ENCODE data around the gene PHF2. TPM values are rescaled to one million over a fixed set of nuclear protein-coding genes. Genes with fewer than 3 reads are reported as not detected.

Gene PHF2
- total and polyA plus RNA-seq, 2 of the 4 experiments (the other 2 are of a cell fraction): 5.9 to 9.5 TPM

GRCh38 chr9:93585695-93586094 is 9.3 kb downstream of the PHF2 start:
- no peaks in the 10 kb centered on the region for H3K27me3 ChIP-seq (ENCODE audit: control insufficient read depth, insufficient read depth, low read length)
- H2BK5ac ChIP-seq (ENCODE audit: low read depth, low read length, poor library complexity, severe bottlenecking): no peak overlapping the region
- no peak overlapping the region for H3K14ac ChIP-seq (replicated peaks; ENCODE audit: low read depth, low read length)
- H4K5ac ChIP-seq (ENCODE audit: low read depth, low read length): no peak overlapping the region
- CTCF ChIA-PET: no interaction called here
- no peak overlapping the region for H2BK20ac ChIP-seq (ENCODE audit: low read depth, low read length)
- H3K18ac ChIP-seq (ENCODE audit: low read depth, low read length): no peak overlapping the region
- intact Hi-C loops (cut with micrococcal nuclease) (no loop called here), dilution Hi-C loops (cut with HindIII; ENCODE audit: low sequenced_read_pairs, unreplicated experiment) (no loop called here), in situ Hi-C loops (cut with MboI; ENCODE audit: low sequenced_read_pairs) (no loop called here)
- no peak overlapping the region for H3K4ac ChIP-seq (ENCODE audit: low read depth, low read length)
- no peak overlapping the region for H4K91ac ChIP-seq (ENCODE audit: insufficient read depth, low read depth, low read length)
- peaks cover 11% of the 10 kb centered on the region for H3K4me1 ChIP-seq (ENCODE audit: control insufficient read depth, insufficient read depth, low read length)
- no peak overlapping the region for H3K27ac ChIP-seq (ENCODE audit: insufficient read depth, low read length)
- H3K4me3 ChIP-seq (ENCODE audit: insufficient read depth, low read depth, low read length): no peak overlapping the region
- H3K9me3 ChIP-seq (ENCODE audit: control insufficient read depth, insufficient read depth, low read length): peaks cover 3% of the 10 kb centered on the region; the same call in 1 of the 2 replicates
- no peak overlapping the region for H3K23ac ChIP-seq (ENCODE audit: low read depth, low read length)
- no peak overlapping the region for H2BK120ac ChIP-seq (ENCODE audit: low read depth, low read length)
- H3K4me2 ChIP-seq (ENCODE audit: low read depth, low read length): no peak overlapping the region
- H3K36me3 ChIP-seq (ENCODE audit: control insufficient read depth, insufficient read depth, low read length): no peaks in the 10 kb centered on the region
- no peak overlapping the region for H2AFZ ChIP-seq (replicated peaks; ENCODE audit: low read length, poor library complexity)
- BruUV-seq (replicated peaks): no TSS peak
- DNase-seq (no peak), ATAC-seq (ENCODE audit: low read depth) (no peak)
- peaks cover 25% of the 10 kb centered on the region; the same call in 1 of the 2 replicates for H3K9me1 ChIP-seq (ENCODE audit: insufficient read depth, low read length)
- no peak overlapping the region for H3K9ac ChIP-seq (ENCODE audit: low read depth, low read length)
- POLR2A ChIA-PET (ENCODE audit: unreplicated experiment): no interaction called here
- TF ChIP-seq RCOR1 (IDR thresholded peaks at IDR 0.05; ENCODE audit: insufficient replicate concordance, low read length) (no peak), MAFK (IDR thresholded peaks at IDR 0.05; ENCODE audit: low read depth, low read length) (no peak), CTCF (conservative IDR thresholded peaks at IDR 0.05; ENCODE audit: low read depth, low read length) (no peak), SMC3 (IDR thresholded peaks at IDR 0.05; ENCODE audit: low read depth, low read length) (no peak), RAD21 (IDR thresholded peaks at IDR 0.05; ENCODE audit: low read length) (no peak), USF2 (IDR thresholded peaks at IDR 0.05; ENCODE audit: low read depth, low read length) (no peak), CHD1 (IDR thresholded peaks at IDR 0.05; ENCODE audit: low read depth, low read length) (no peak), NFE2L2 (IDR thresholded peaks at IDR 0.05; ENCODE audit: low read depth, low read length) (no peak), CEBPB (IDR thresholded peaks at IDR 0.05; ENCODE audit: low read depth, low read length) (no peak), MXI1 (IDR thresholded peaks at IDR 0.05; ENCODE audit: borderline replicate concordance, low read depth, low read length) (no peak), FOS (IDR thresholded peaks at IDR 0.05; ENCODE audit: low read depth, low read length) (no peak), MAZ (IDR thresholded peaks at IDR 0.05; ENCODE audit: borderline replicate concordance, low read depth, low read length) (no peak), POLR2A (IDR thresholded peaks at IDR 0.05; ENCODE audit: low read depth, low read length) (no peak), BHLHE40 (IDR thresholded peaks at IDR 0.05; ENCODE audit: low read depth, low read length) (no peak), RFX5 (IDR thresholded peaks at IDR 0.05; ENCODE audit: low read depth, low read length) (no peak), ELK1 (IDR thresholded peaks at IDR 0.05; ENCODE audit: borderline replicate concordance, low read depth, low read length) (no peak)
- H3K56ac ChIP-seq (ENCODE audit: extremely low read depth, insufficient read depth, low read length): no peak overlapping the region
- no peak overlapping the region for H2AK5ac ChIP-seq (ENCODE audit: low read depth, low read length)
- H2AK9ac ChIP-seq (replicated peaks; ENCODE audit: low read depth, low read length, poor library complexity): no peak overlapping the region
- WGBS, 2 experiments (ENCODE audit: extremely low coverage in 2 of 2, insufficient read length in 1 of 2): no CpG with 5 or more reads among the region's 4 CpGs
- H4K20me1 ChIP-seq (ENCODE audit: insufficient read depth, low read length): peaks cover 75% of the 10 kb centered on the region
- no peak overlapping the region for H4K8ac ChIP-seq (ENCODE audit: low read depth in 2 of 2, low read length in 2 of 2)
- peaks cover 29 to 83% of the 10 kb centered on the region in 2 experiments for H3K79me1 ChIP-seq (ENCODE audit: low read depth in 1 of 2, low read length in 2 of 2)
- H2BK15ac ChIP-seq (ENCODE audit: low read depth, low read length): no peak overlapping the region
